ENCODE data around the gene STS. TPM values are rescaled to one million over a fixed set of nuclear protein-coding genes. Genes with fewer than 3 reads are reported as not detected.

Gene STS
- total and polyA plus RNA-seq, 5 donors from 2014 or later, result 0.54 to 1.6 (median 1.3) TPM

DNA sequence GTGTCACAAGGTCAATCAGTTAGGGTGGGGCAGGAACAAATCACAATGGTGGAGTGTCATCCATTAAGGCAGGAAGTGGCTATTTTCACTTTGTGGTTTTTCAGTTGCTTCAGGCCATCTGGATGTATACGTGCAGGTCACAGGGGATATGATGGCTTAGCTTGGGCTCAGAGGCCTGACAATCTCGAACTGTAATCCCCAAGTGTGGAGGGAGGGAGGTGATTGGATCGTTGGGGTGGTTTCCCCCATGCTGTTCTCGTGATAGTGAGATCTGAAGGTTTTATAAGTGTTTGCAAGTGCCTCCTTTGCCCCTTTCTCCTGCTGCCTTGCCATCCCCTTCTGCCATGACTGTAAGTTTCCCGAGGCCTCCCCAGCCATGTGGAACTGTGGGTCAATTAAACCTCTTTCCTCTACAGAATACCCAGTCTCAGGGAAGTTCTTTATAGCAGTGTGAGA, 36.7 kb upstream of the STS start:
- H3K27ac ChIP-seq (ENCODE audit: insufficient read depth, low read length, poor library complexity, severe bottlenecking), result no peak overlapping the region
- H3K27ac Mint-ChIP-seq, result peak overlapping the region; percentile 59 to 89 (median 80)

DNA sequence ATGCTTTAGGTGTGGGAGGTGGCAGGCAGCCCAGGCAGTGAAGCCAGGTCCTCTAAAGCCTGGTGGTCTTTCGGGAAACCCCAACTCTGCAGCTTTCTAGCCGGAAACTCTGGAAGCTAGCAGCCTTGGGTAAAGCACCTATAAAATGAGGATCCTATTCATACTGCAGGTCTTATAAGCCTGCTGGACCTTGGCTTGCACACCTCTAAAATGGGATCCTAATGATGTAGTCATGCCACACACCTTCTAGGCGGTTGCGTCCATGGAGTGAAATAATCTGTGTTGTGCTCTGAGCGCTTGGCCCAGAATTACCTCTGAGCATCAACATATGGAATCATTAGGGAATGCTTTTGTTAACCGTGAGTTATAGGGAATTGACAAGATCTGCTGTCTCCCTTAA, 36.0 kb upstream of the STS start:
- H3K36me3 ChIP-seq (ENCODE audit: control insufficient read depth, insufficient read depth, low read length), result no peaks in the 10 kb centered on the region
- Mint-ChIP-seq H3K27ac (no peak overlapping the region), H3K36me3 (peaks cover 19% of the 10 kb centered on the region), H3K4me3 (no peak overlapping the region), H3K27me3 (no peaks in the 10 kb centered on the region), H3K4me1 (peaks cover 10 to 67% (median 20%) of the 10 kb centered on the region in 4 donors), H3K9me3 (peaks cover 0 to 2% (median 0%) of the 10 kb centered on the region in 7 donors)
- H3K9me3 ChIP-seq (ENCODE audit: control insufficient read depth in 2 of 2, low read length in 2 of 2), result no peaks in the 10 kb centered on the region
- no peak overlapping the region for H3K4me3 ChIP-seq (ENCODE audit: low read depth, low read length)
- peaks cover 18% of the 10 kb centered on the region for H3K4me1 ChIP-seq (ENCODE audit: control insufficient read depth, insufficient read depth, low read length, poor library complexity, severe bottlenecking)
- H3K27ac ChIP-seq (ENCODE audit: insufficient read depth, low read length, poor library complexity, severe bottlenecking), result no peak overlapping the region
- ATAC-seq (ENCODE audit: low read depth in 2 of 2) (no peak), DNase-seq (no peak)
- H3K27me3 ChIP-seq (ENCODE audit: control insufficient read depth, insufficient read depth, low read length), result no peaks in the 10 kb centered on the region

More for the DNA sequence above, 36.7 kb upstream of the STS start:
- no peaks in the 10 kb centered on the region for H3K36me3 ChIP-seq (ENCODE audit: control insufficient read depth, insufficient read depth, low read length)
- DNase-seq, result peak in 1 of 3 donors; percentile 20
- peaks cover 18% of the 10 kb centered on the region for H3K4me1 ChIP-seq (ENCODE audit: control insufficient read depth, insufficient read depth, low read length, poor library complexity, severe bottlenecking)
- H3K27me3 Mint-ChIP-seq, result no peaks in the 10 kb centered on the region
- peak overlapping the region in 2 of 4 donors; percentile 29 to 61 for H3K4me3 Mint-ChIP-seq
- H3K9me3 Mint-ChIP-seq, result peaks cover 0 to 2% (median 0%) of the 10 kb centered on the region in 7 donors
- peaks cover 19% of the 10 kb centered on the region for H3K36me3 Mint-ChIP-seq
- H3K4me1 Mint-ChIP-seq, result peaks cover 10 to 64% (median 20%) of the 10 kb centered on the region in 4 donors
- H3K27me3 ChIP-seq (ENCODE audit: control insufficient read depth, insufficient read depth, low read length), result no peaks in the 10 kb centered on the region
- H3K9me3 ChIP-seq (ENCODE audit: control insufficient read depth in 2 of 2, low read length in 2 of 2), result no peaks in the 10 kb centered on the region
- no peak for ATAC-seq (ENCODE audit: low read depth in 2 of 2)
- no peak overlapping the region for H3K4me3 ChIP-seq (ENCODE audit: low read depth, low read length)

DNA sequence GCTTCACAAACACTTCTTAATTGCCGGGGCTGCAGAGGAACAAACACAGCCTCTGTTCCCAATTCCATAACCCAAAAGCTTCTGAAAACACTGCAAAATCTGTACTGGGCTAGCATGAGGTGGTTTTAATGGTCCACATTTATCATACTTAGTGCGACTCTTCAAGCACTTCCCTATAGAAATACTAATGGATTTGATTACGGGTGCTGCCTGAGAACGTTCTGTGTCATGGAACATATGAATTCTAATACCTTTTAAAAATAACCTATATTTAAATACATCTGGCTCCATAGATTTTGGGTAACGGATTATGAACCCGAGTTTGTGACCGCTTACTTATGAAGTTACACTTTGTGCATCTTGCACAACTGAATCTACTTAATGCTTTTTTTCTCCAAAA, 35.4 kb upstream of the STS start:
- Histone ChIP-seq H3K27me3 (ENCODE audit: control insufficient read depth, insufficient read depth, low read length) (no peaks in the 10 kb centered on the region), H3K9me3 (ENCODE audit: control insufficient read depth in 2 of 2, low read length in 2 of 2) (no peaks in the 10 kb centered on the region), H3K4me3 (ENCODE audit: low read depth, low read length) (no peak overlapping the region), H3K4me1 (ENCODE audit: control insufficient read depth, insufficient read depth, low read length, poor library complexity, severe bottlenecking) (peaks cover 18% of the 10 kb centered on the region), H3K36me3 (ENCODE audit: control insufficient read depth, insufficient read depth, low read length) (no peaks in the 10 kb centered on the region), H3K27ac (ENCODE audit: insufficient read depth, low read length, poor library complexity, severe bottlenecking) (no peak overlapping the region)
- H3K27ac Mint-ChIP-seq, result no peak overlapping the region
- H3K4me1 Mint-ChIP-seq, result peaks cover 12 to 72% (median 21%) of the 10 kb centered on the region in 4 donors
- peaks cover 0 to 2% (median 0%) of the 10 kb centered on the region in 7 donors for H3K9me3 Mint-ChIP-seq
- H3K4me3 Mint-ChIP-seq, result no peak overlapping the region
- ATAC-seq (ENCODE audit: low read depth in 2 of 2), result no peak
- no peaks in the 10 kb centered on the region for H3K27me3 Mint-ChIP-seq
- H3K36me3 Mint-ChIP-seq, result peaks cover 24% of the 10 kb centered on the region
- DNase-seq, result no peak

DNA sequence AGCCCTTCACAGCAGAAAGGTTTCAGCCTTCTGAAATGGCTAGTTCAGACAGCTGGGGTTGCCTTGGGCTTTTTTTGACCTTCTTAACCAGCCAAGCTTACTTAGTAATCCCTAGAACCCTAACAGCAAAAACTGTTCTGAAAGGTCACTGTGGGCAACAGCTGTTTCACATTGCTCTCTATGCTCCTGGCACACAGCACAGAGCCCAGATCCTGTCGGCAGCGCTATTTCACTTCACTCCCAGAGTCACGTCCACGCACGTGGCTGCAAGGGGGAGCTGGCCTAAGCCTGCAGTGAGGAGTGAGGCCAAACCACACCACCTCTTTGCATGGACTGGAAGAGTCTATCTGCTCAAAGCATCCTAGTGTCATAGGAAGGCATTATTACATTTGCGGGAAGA, 32.0 kb upstream of the STS start:
- Histone ChIP-seq H3K36me3 (ENCODE audit: control insufficient read depth, insufficient read depth, low read length) (no peaks in the 10 kb centered on the region), H3K4me1 (ENCODE audit: control insufficient read depth, insufficient read depth, low read length, poor library complexity, severe bottlenecking) (peaks cover 13% of the 10 kb centered on the region), H3K4me3 (ENCODE audit: low read depth, low read length) (no peak overlapping the region), H3K27me3 (ENCODE audit: control insufficient read depth, insufficient read depth, low read length) (no peaks in the 10 kb centered on the region), H3K9me3 (ENCODE audit: control insufficient read depth in 2 of 2, low read length in 2 of 2) (no peaks in the 10 kb centered on the region), H3K27ac (ENCODE audit: insufficient read depth, low read length, poor library complexity, severe bottlenecking) (no peak overlapping the region)
- peaks cover 41% of the 10 kb centered on the region for H3K36me3 Mint-ChIP-seq
- no peak overlapping the region for H3K4me3 Mint-ChIP-seq
- peaks cover 0 to 2% (median 0%) of the 10 kb centered on the region in 7 donors for H3K9me3 Mint-ChIP-seq
- no peaks in the 10 kb centered on the region for H3K27me3 Mint-ChIP-seq
- DNase-seq (no peak), ATAC-seq (ENCODE audit: low read depth in 2 of 2) (no peak)
- H3K27ac Mint-ChIP-seq, result peak overlapping the region in 1 of 3 donors; percentile 45
- H3K4me1 Mint-ChIP-seq, result peaks cover 19 to 65% (median 28%) of the 10 kb centered on the region in 4 donors

DNA sequence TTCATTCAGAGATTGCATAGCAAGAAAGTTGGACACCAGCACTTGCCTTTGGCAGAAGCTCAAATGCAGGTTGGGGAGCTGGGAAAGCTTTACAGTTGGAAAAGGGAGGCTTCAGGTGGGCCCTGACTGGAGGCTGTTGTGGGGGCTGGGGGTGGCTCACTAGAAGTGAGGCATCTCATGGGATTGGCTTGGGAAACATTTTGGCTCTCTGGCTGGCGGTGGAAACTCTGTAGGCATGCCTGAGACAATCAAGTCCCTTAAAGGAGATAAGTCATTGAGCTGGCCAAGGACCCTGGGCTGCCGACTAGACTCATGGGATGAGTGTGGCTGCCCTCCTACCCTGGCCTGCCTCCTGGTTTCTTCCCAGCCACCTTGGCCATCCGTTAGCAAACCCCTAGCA, 31.4 kb upstream of the STS start:
- H3K4me3 ChIP-seq (ENCODE audit: low read depth, low read length), result no peak overlapping the region
- no peaks in the 10 kb centered on the region for H3K27me3 Mint-ChIP-seq
- ATAC-seq (ENCODE audit: low read depth in 2 of 2), result no peak
- H3K27me3 ChIP-seq (ENCODE audit: control insufficient read depth, insufficient read depth, low read length), result no peaks in the 10 kb centered on the region
- no peak overlapping the region for H3K27ac ChIP-seq (ENCODE audit: insufficient read depth, low read length, poor library complexity, severe bottlenecking)
- peaks cover 0 to 2% (median 0%) of the 10 kb centered on the region in 7 donors for H3K9me3 Mint-ChIP-seq
- H3K27ac Mint-ChIP-seq, result peak overlapping the region in 1 of 3 donors; percentile 45
- no peaks in the 10 kb centered on the region for H3K9me3 ChIP-seq (ENCODE audit: control insufficient read depth in 2 of 2, low read length in 2 of 2)
- peaks cover 46% of the 10 kb centered on the region for H3K36me3 Mint-ChIP-seq
- no peak overlapping the region for H3K4me3 Mint-ChIP-seq
- peaks cover 7% of the 10 kb centered on the region for H3K4me1 ChIP-seq (ENCODE audit: control insufficient read depth, insufficient read depth, low read length, poor library complexity, severe bottlenecking)
- peaks cover 14 to 65% (median 27%) of the 10 kb centered on the region in 4 donors for H3K4me1 Mint-ChIP-seq
- no peak for DNase-seq
- H3K36me3 ChIP-seq (ENCODE audit: control insufficient read depth, insufficient read depth, low read length), result no peaks in the 10 kb centered on the region

DNA sequence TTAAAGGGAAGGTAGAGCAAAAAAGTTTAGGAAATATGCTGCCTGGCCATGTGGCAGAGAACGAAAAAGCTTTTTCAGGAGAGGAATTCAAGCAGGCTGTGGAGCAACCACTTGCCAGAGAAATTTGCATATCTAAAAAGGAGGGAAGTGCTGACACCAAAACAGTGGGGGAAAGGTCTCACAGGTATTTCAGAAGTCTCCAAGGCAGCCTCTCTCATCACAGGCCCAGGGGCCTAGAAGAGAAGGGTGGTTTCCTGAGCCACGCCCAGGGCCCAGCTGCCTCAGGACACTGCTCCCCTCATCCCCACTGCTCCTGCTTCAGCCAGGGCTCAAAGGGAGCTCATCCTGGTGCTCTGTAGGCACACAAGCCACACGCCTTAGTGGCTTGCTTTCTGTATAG, 29.9 kb upstream of the STS start:
- Histone ChIP-seq H3K36me3 (ENCODE audit: control insufficient read depth, insufficient read depth, low read length) (no peaks in the 10 kb centered on the region), H3K27me3 (ENCODE audit: control insufficient read depth, insufficient read depth, low read length) (no peaks in the 10 kb centered on the region), H3K4me1 (ENCODE audit: control insufficient read depth, insufficient read depth, low read length, poor library complexity, severe bottlenecking) (no peaks in the 10 kb centered on the region), H3K4me3 (ENCODE audit: low read depth, low read length) (no peak overlapping the region), H3K27ac (ENCODE audit: insufficient read depth, low read length, poor library complexity, severe bottlenecking) (no peak overlapping the region), H3K9me3 (ENCODE audit: control insufficient read depth in 2 of 2, low read length in 2 of 2) (no peaks in the 10 kb centered on the region)
- Mint-ChIP-seq H3K4me3 (no peak overlapping the region), H3K36me3 (peaks cover 48% of the 10 kb centered on the region), H3K4me1 (peaks cover 12 to 65% (median 26%) of the 10 kb centered on the region in 4 donors), H3K27ac (no peak overlapping the region), H3K27me3 (no peaks in the 10 kb centered on the region), H3K9me3 (peaks cover 0 to 2% (median 0%) of the 10 kb centered on the region in 7 donors)
- ATAC-seq (ENCODE audit: low read depth in 2 of 2) (no peak), DNase-seq (no peak)

DNA sequence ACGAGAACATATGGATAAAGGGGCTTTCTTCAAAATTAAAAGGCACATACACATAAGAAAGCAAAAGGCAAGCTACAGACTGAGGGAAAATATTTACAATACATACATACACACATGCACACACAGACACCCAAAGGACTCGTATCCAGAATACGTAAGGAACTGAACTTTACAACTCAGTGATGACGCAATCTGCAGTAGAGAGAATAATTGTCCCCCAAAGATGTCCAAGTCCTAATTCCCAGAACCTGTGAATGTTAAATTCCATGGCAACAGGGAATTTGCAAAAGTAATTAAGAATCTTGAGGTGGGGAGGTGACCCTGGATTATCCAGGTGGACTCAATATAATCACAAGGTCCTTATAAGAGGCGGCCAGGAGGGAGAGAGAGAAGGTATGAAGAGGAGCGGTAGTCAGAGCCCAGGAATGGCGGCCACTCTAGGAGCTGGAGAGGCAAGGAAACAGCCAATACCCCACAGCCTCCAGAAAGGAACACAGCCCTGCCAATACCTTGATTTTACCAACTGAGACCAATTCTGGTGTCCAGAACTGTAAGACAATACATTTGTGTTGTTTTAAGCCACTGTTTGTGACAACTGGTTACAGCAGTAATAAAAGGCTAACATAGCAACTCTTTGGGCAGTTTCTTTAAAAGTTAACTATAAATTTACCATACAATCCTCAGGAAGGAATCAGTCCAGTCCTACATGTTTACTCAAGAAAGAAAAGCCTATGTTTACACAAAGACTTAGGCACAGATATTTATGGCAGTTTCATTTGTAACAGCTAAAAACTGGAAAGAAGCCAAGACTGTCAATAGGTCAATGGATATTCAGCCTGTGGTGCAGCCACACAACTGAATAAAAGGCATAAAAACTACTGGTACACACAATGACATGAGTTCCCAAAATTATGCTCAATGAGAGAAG, 27.3 kb upstream of the STS start:
- DNase-seq (no peak), ATAC-seq (ENCODE audit: low read depth in 2 of 2) (no peak)
- H3K4me3 Mint-ChIP-seq, result no peak overlapping the region
- Histone ChIP-seq H3K27ac (ENCODE audit: insufficient read depth, low read length, poor library complexity, severe bottlenecking) (no peak overlapping the region), H3K4me1 (ENCODE audit: control insufficient read depth, insufficient read depth, low read length, poor library complexity, severe bottlenecking) (no peaks in the 10 kb centered on the region), H3K9me3 (ENCODE audit: control insufficient read depth in 2 of 2, low read length in 2 of 2) (no peaks in the 10 kb centered on the region), H3K36me3 (ENCODE audit: control insufficient read depth, insufficient read depth, low read length) (no peaks in the 10 kb centered on the region), H3K4me3 (ENCODE audit: low read depth, low read length) (no peak overlapping the region), H3K27me3 (ENCODE audit: control insufficient read depth, insufficient read depth, low read length) (no peaks in the 10 kb centered on the region)
- H3K27me3 Mint-ChIP-seq, result no peaks in the 10 kb centered on the region
- H3K9me3 Mint-ChIP-seq, result peaks cover 0 to 3% (median 0%) of the 10 kb centered on the region in 7 donors
- H3K36me3 Mint-ChIP-seq, result peaks cover 45% of the 10 kb centered on the region
- peaks cover 12 to 48% (median 27%) of the 10 kb centered on the region in 4 donors for H3K4me1 Mint-ChIP-seq
- H3K27ac Mint-ChIP-seq, result peak overlapping the region in 2 of 3 donors; percentile 10 to 83
